Activated naive CD8-positive, alpha-beta T cell treated with anti-CD3 and anti-CD28 coated beads for 36 hours (primary cell): ENCODE results near the gene PLA2G4A. TPM values are rescaled to one million over a fixed set of nuclear protein-coding genes. Genes with fewer than 3 reads are reported as not detected.

Experiments
- DNase-seq: peaks from one replicate; pipeline ENCODE4 v3.0.0; 2021
- H3K27ac Mint-ChIP-seq: one replicate; pipeline ENCODE4 v1.8.0; 2022; ENCODE audit warnings: mild to moderate bottlenecking, moderate library complexity, mixed read lengths
- H3K27me3 Mint-ChIP-seq: one replicate; pipeline ENCODE4 v1.8.0; 2022; ENCODE audit warnings: mild to moderate bottlenecking, mixed read lengths
- H3K36me3 Mint-ChIP-seq: one replicate; pipeline ENCODE4 v1.8.0; 2021; ENCODE audit warnings: mild to moderate bottlenecking, mixed read lengths
- H3K4me1 Mint-ChIP-seq: one replicate; pipeline ENCODE4 v1.8.0; 2021; ENCODE audit warnings: mixed read lengths
- H3K4me3 Mint-ChIP-seq: one replicate; pipeline ENCODE4 v1.8.0; 2022; ENCODE audit warnings: mild to moderate bottlenecking, moderate library complexity, mixed read lengths
- H3K9me3 Mint-ChIP-seq: one replicate; pipeline ENCODE4 v1.8.0; 2022; ENCODE audit warnings: mixed read lengths
- total RNA-seq, 2 experiments: library from RNA; stranded (reverse); gene quantifications; one replicate each; pipeline ENCODE4 v1.2.3, GENCODE V29; 2021

PLA2G4A gene
- total RNA-seq, 2 experiments from 2014 or later: 0.37 to 0.48 TPM

DNA sequence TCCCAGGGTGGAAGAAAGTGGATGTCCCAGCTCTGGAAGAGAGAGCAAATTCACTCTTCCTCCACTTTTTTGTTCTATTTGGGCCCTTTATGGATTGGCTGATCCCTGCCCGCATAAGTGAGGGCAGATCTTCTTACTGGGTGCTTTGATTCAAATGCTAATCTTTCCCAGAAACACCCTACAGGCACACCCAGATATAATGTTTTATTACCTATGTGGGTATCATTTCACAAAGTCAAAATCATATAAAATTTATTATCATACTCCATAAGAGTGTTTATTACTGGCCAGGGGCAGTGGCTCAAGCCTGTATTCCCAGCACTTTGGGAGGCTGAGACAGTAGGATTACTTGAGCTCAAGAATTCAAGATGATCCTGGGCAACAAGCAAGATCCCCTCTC, 16.9 kb upstream of the PLA2G4A start:
- H3K27me3 Mint-ChIP-seq: peaks cover 3% of the 10 kb centered on the region
- no peak overlapping the region for H3K4me3 Mint-ChIP-seq
- no peaks in the 10 kb centered on the region for H3K9me3 Mint-ChIP-seq
- H3K27ac Mint-ChIP-seq: no peak overlapping the region
- H3K4me1 Mint-ChIP-seq: peaks cover 2% of the 10 kb centered on the region
- H3K36me3 Mint-ChIP-seq: no peaks in the 10 kb centered on the region
- no peak for DNase-seq

DNA sequence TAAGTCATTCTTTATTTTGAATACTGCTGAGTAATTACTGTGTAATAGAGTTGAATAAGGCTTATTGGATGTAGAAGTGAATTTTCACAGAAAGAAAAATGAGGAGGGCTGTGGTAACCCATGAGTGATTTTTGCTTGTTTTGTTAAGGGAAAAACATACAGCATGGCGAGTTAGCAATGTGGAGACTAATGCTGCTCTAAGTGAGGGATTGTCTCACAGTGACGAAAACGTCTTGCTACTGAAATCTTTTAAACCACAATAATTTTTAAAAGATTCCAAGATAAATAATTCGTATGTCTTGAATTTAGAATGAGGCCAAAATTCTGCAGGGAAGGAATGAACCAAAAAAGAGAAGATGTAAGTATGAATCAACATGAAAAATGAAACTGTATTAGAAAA, 16.2 kb upstream of the PLA2G4A start:
- H3K9me3 Mint-ChIP-seq: no peaks in the 10 kb centered on the region
- no peak overlapping the region for H3K4me3 Mint-ChIP-seq
- no peaks in the 10 kb centered on the region for H3K36me3 Mint-ChIP-seq
- DNase-seq: no peak
- H3K4me1 Mint-ChIP-seq: peaks cover 2% of the 10 kb centered on the region
- H3K27me3 Mint-ChIP-seq: peaks cover 3% of the 10 kb centered on the region
- no peak overlapping the region for H3K27ac Mint-ChIP-seq

DNA sequence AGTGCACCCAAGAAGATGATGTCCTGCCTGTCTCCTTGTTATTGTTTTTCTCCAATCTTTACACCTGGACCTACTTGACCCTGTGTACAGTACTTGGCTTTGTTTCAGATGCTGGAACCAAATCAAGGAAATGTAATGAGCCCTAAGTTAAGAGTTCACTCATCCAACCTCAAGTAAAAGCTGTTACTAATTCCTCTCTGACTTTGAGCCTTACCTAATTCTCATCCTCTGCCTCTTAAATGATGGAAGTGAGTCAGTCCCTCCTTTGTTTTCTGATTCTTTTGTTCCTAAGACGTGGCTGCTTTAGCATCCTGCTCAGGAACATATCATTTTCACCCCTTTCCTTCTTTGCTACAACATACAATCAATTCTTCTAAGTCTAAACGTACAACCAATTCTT, 15.3 kb upstream of the PLA2G4A start:
- Mint-ChIP-seq H3K27ac (no peak overlapping the region), H3K9me3 (no peaks in the 10 kb centered on the region), H3K4me1 (peaks cover 2% of the 10 kb centered on the region), H3K4me3 (no peak overlapping the region), H3K36me3 (no peaks in the 10 kb centered on the region), H3K27me3 (peaks cover 3% of the 10 kb centered on the region)
- DNase-seq: no peak

DNA sequence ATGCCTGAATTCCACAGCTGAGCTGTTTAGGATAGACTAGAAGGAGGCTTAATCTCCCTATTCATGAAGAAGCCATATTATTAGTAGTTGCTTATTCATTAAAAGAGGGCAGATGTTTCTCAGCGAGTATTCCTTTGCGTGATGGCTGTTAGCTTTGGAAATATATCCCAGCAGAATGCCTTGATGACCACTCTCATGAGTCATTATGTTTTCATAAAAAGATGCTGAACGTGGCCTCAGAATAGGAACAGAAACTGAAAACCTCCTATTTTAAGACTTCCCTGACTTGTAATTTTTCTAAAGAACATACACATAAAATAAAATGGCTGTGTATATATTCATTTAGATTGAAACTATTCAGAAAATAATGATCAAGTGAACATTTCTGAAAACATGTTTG, 9.6 kb upstream of the PLA2G4A start:
- H3K4me1 Mint-ChIP-seq: no peaks in the 10 kb centered on the region
- DNase-seq: no peak
- no peaks in the 10 kb centered on the region for H3K36me3 Mint-ChIP-seq
- H3K27ac Mint-ChIP-seq: no peak overlapping the region
- no peaks in the 10 kb centered on the region for H3K9me3 Mint-ChIP-seq
- peaks cover 12% of the 10 kb centered on the region for H3K27me3 Mint-ChIP-seq
- no peak overlapping the region for H3K4me3 Mint-ChIP-seq

DNA sequence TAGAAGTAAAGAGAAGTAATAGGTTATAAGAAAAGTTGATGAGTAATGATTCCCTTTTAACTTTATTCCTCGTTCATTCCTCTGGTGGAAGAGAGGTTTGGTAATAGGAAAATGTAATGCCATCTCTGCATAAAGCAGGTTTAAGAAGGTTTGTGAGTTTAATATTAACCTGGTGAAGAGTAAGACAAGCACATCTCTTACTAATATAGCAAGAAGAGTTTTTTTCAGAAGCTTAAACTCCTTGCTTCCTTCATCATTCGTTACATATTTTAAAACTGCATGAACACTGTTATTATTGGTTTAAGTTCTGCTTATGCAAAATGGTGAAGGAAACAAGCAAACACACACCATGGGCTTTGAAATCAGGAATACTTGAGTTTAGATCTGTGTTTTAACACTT, 9.2 kb upstream of the PLA2G4A start:
- Mint-ChIP-seq H3K4me1 (no peaks in the 10 kb centered on the region), H3K9me3 (no peaks in the 10 kb centered on the region), H3K27me3 (peaks cover 12% of the 10 kb centered on the region), H3K36me3 (no peaks in the 10 kb centered on the region), H3K4me3 (no peak overlapping the region), H3K27ac (no peak overlapping the region)
- DNase-seq: no peak

DNA sequence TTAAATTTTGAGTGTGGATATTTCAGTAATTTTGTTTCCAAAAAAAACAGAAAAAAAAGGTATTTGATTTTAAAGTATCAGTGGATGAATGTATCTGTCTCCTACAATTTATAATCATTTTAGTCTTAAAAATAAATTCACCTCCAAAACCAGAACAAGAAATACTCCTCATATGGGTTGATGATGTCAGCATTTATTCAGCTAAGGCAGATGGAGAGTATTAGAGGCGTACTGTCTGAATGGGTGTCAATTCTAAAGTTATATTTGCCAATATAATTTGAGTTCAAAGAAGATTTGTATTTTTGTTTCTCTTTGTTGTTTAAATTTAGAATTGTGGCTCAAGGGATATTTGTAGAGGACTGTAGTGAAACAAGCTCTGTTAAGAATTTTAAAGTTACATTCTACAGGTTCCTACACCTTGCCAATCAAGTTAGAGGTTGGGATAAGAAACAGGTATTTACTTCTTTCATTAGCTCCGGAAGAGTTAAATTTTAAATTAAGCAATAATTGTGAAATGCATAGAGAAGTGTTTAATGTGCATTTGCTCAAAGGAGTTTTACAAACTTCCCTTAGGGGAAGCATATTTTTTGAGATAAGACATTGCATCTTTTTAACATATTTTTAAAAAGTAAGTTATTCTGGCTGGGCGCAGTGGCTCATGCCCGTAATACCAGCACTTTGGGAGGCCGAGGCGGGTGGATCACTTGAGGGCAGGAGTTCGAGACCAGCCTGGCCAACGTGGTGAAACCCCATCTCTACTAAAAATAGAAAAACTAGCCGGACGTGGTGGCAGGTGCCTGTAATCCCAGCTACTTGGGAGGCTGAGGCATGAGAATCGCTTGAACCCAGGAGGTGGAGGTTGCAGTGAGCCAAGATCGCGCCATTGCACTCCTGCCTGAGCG, 1.2 kb downstream of the PLA2G4A start:
- peaks cover 37% of the 10 kb centered on the region for H3K27me3 Mint-ChIP-seq
- peak overlapping the region; percentile 76 for H3K4me3 Mint-ChIP-seq
- H3K9me3 Mint-ChIP-seq: no peaks in the 10 kb centered on the region
- no peak overlapping the region for H3K27ac Mint-ChIP-seq
- no peak for DNase-seq
- H3K36me3 Mint-ChIP-seq: no peaks in the 10 kb centered on the region
- H3K4me1 Mint-ChIP-seq: peaks cover 9% of the 10 kb centered on the region

DNA sequence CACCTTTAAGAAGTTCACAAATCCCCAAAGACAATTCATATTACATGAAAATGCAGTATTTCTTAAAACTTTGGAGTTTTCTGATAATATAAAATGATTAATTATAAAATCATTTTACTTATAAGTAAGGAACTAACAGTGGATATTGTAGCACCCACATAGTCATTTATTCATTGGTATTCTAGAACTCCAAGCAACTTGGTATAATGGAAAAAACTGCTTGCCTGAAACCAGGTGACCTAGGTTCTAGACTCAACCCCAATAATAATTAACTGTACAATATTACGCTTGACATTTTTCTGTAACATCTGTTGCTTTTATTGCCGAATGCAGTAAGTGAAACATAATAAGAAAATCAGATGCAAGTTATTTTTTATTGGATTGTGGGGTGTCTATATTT, 2.4 kb downstream of the PLA2G4A start:
- no peak overlapping the region for H3K4me3 Mint-ChIP-seq
- no peaks in the 10 kb centered on the region for H3K36me3 Mint-ChIP-seq
- no peak overlapping the region for H3K27ac Mint-ChIP-seq
- DNase-seq: no peak
- peaks cover 30% of the 10 kb centered on the region for H3K27me3 Mint-ChIP-seq
- H3K9me3 Mint-ChIP-seq: no peaks in the 10 kb centered on the region
- peaks cover 9% of the 10 kb centered on the region for H3K4me1 Mint-ChIP-seq

DNA sequence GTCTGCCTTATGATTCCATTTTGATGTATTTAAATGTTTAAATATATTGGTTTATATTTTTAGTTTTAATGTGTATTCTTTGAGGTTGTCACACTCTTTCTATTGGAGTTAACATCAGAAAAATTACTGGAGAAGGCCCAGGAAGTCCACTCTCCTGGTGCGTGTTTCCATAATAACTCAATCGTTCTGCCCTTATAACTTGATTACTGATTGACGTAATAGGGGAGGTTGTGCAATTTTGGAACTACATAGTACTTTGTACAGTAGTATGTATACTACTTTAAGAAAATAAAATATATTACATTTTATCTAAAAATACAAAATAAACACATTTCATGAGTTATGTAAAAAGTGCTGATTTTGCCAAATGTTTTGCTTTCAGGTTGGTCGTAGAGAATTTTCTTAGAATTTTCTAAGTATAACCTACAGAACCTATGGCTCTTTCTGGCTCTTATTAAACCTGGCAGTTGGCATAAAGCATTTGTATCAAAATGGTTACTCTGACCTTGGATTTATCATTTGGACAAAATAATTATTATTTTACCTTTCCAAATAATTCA, 5.7 kb downstream of the PLA2G4A start:
- H3K27ac Mint-ChIP-seq: no peak overlapping the region
- peaks cover 25% of the 10 kb centered on the region for H3K27me3 Mint-ChIP-seq
- no peak for DNase-seq
- H3K4me3 Mint-ChIP-seq: no peak overlapping the region
- H3K4me1 Mint-ChIP-seq: peaks cover 2% of the 10 kb centered on the region
- H3K9me3 Mint-ChIP-seq: no peaks in the 10 kb centered on the region
- H3K36me3 Mint-ChIP-seq: no peaks in the 10 kb centered on the region

DNA sequence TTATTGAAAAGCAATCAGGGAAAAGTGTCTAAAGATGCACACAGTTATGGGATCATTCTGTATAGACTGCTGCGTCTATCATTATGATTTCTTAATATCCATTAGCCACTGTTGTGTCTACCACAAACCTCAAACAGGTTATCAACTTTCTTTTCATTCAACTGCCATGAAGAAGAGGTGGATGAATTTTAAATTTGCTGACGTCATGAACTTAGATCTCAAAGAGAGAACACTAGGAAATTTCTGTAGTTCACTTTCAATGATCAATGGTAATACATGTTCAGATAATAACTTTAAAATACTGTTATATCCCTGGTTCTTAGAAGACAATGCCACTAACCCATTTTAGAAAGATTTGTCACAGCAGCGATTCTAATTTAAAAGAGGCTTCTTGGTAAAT, 6.7 kb downstream of the PLA2G4A start:
- Mint-ChIP-seq H3K27me3 (peaks cover 20% of the 10 kb centered on the region), H3K36me3 (no peaks in the 10 kb centered on the region), H3K9me3 (no peaks in the 10 kb centered on the region), H3K4me1 (no peaks in the 10 kb centered on the region), H3K4me3 (no peak overlapping the region), H3K27ac (no peak overlapping the region)
- no peak for DNase-seq

DNA sequence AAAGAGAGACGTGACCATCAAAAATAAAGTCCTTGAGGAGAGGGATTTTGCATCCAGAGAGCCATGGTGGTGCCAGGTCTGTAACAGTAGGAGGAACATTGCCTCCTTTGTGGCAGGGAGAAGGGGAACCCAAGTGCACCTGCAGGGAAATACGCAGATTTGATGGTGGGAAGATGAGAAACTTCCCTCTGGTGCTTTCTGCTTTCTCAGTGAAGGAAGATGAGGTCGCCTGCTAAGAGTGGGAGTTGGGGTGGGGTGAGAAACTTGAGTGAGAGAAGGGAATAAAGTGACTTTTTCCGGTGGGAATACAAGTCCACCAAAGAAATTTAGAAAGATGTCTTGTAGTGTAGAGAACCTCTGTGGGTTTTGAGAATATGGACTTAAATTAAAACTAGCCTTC, 9.1 kb downstream of the PLA2G4A start:
- no peak overlapping the region for H3K27ac Mint-ChIP-seq
- H3K9me3 Mint-ChIP-seq: no peaks in the 10 kb centered on the region
- no peak overlapping the region for H3K4me3 Mint-ChIP-seq
- DNase-seq: no peak
- no peaks in the 10 kb centered on the region for H3K4me1 Mint-ChIP-seq
- H3K36me3 Mint-ChIP-seq: no peaks in the 10 kb centered on the region
- H3K27me3 Mint-ChIP-seq: peaks cover 18% of the 10 kb centered on the region

DNA sequence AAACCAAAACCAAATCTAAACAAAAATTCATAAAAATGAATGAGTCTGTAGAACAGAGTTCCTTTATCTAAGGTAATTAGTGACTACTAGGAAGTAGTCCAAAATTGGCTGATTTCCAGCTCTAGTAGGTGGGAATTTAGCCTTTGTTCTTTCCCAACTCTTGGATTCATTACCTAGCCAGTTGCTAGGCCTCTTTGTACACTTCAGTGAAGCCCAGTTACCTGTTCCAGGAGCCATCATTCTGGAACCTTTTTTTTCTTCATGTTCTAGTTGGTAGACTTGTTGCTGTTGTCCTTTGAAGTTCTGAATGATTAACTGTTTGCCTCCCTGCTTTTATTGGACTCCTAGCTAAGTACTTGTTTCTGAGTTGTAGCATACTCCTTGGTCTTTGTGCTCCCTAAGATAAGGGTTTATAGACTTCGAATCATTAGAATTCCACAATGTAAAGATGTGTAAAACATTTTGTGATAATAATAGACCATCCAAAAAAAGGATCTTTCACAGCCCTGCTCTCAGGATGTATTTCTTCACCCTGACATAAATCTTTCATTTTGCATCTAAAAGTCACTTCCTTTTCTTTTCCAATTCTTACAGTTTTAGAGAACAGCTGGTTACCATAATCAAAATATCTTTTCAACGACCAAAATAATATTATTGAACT, 9.8 kb downstream of the PLA2G4A start:
- Mint-ChIP-seq H3K4me3 (no peak overlapping the region), H3K4me1 (no peaks in the 10 kb centered on the region), H3K36me3 (no peaks in the 10 kb centered on the region), H3K27ac (no peak overlapping the region), H3K27me3 (peaks cover 18% of the 10 kb centered on the region), H3K9me3 (no peaks in the 10 kb centered on the region)
- DNase-seq: no peak

DNA sequence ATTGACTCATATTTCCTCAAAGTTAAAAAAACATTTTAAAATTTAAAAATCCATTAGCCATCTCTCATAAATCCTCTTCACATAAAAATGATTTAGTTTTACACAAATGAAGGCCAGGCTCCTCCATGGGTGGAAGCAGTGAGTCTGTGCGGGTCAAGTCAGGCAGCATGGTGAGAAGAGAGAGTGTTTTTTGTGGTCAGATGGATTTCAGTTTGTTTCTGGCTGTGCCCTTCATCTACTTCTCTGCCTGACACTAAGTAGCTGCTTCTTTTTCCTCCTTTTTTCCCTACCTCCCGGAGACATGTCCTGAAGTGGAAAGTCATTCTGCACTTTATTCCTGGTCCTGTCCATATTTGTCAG, 10.3 kb downstream of the PLA2G4A start:
- no peaks in the 10 kb centered on the region for H3K4me1 Mint-ChIP-seq
- H3K9me3 Mint-ChIP-seq: no peaks in the 10 kb centered on the region
- no peaks in the 10 kb centered on the region for H3K36me3 Mint-ChIP-seq
- H3K4me3 Mint-ChIP-seq: no peak overlapping the region
- peaks cover 14% of the 10 kb centered on the region for H3K27me3 Mint-ChIP-seq
- no peak overlapping the region for H3K27ac Mint-ChIP-seq
- DNase-seq: no peak

DNA sequence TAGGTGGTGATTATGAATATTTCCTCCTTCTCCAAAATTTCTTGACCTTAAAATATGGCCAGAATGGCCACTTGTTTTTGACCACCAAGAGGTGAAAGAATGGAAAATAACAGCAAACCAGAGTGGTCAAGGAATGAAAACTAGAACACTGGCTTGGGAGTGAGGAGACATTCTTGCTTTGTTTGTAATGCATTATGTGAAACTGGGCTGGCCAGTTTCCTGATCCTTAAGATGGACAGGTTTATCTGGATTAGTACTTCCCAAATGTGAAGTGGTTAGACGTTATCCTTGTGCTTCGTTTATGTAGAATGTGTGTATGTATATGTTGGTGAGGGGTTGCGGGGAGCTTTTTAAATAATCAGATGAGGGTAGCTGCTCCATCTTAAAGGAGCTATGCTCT, 12.8 kb downstream of the PLA2G4A start:
- no peaks in the 10 kb centered on the region for H3K4me1 Mint-ChIP-seq
- H3K9me3 Mint-ChIP-seq: no peaks in the 10 kb centered on the region
- H3K36me3 Mint-ChIP-seq: no peaks in the 10 kb centered on the region
- H3K27ac Mint-ChIP-seq: no peak overlapping the region
- DNase-seq: no peak
- H3K27me3 Mint-ChIP-seq: peaks cover 14% of the 10 kb centered on the region
- H3K4me3 Mint-ChIP-seq: no peak overlapping the region

DNA sequence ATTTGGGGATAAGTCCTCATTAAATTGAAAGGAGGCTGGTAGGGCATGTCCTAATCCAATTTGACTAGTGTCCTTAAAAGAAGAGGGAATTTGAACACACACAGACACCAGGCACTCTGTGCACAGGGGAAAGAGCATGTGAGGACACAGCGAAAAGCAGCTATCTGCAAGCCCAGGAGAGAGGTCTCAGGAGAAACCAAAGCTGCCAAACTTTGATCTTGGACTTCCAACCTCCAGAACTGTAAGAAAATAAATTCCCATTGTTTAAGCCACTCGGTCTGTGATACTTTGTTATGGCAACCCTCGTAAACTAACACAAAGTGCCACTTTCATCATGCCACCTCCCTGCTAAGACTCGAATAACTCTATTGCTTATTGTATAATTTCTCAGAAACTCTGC, 13.8 kb downstream of the PLA2G4A start:
- no peak for DNase-seq
- H3K4me1 Mint-ChIP-seq: no peaks in the 10 kb centered on the region
- no peak overlapping the region for H3K27ac Mint-ChIP-seq
- no peak overlapping the region for H3K4me3 Mint-ChIP-seq
- H3K27me3 Mint-ChIP-seq: peaks cover 10% of the 10 kb centered on the region
- no peaks in the 10 kb centered on the region for H3K9me3 Mint-ChIP-seq
- H3K36me3 Mint-ChIP-seq: no peaks in the 10 kb centered on the region

DNA sequence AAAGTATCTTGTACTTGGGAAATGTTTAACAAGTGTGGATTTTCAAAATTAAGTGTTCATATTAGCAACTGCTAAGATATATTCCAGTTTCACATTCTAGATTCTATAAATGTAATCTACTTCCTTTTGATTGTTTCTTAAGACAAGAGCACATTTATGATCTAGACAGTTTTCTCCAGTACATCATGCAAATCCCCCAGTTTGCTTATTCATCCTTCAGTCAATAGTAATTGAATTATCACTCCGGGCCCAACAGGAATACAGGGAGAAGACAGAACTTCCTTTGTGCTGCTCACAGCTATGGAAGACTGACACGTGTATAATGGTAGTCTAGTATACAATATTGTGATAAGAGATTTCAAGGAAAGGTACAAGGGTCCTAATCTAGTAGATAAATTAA, 14.5 kb downstream of the PLA2G4A start:
- no peaks in the 10 kb centered on the region for H3K4me1 Mint-ChIP-seq
- H3K27me3 Mint-ChIP-seq: peaks cover 10% of the 10 kb centered on the region
- H3K4me3 Mint-ChIP-seq: no peak overlapping the region

DNA sequence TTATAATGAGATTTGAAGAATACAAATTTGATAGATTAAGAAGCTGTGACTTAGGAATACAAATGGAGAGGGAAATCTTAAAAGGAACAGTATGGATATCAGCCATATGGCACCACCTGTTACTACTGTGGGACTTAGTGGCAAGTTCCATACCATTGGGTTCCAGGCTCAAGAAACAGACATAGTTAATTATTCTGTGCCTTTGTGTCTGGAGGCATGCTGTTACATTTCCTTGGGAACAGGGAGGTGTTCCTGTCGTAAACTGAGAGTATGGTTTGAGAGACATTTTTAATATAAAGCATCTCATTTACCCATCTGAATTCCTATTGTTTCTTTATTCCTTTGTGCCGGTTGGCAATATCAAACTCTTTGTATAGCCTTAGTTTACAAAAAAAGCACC, 15.2 kb downstream of the PLA2G4A start:
- H3K4me3 Mint-ChIP-seq: no peak overlapping the region
- H3K9me3 Mint-ChIP-seq: no peaks in the 10 kb centered on the region
- no peak overlapping the region for H3K27ac Mint-ChIP-seq
- DNase-seq: no peak
- H3K27me3 Mint-ChIP-seq: peaks cover 10% of the 10 kb centered on the region
- no peaks in the 10 kb centered on the region for H3K4me1 Mint-ChIP-seq
- H3K36me3 Mint-ChIP-seq: no peaks in the 10 kb centered on the region

More for the DNA sequence above, 14.5 kb downstream of the PLA2G4A start:
- H3K27ac Mint-ChIP-seq: no peak overlapping the region
- no peaks in the 10 kb centered on the region for H3K9me3 Mint-ChIP-seq
- no peak for DNase-seq
- H3K36me3 Mint-ChIP-seq: no peaks in the 10 kb centered on the region
